Uterus (tissue), 2 donors: ENCODE results near the gene EPC1.

Experiments
- CTCF ChIP-seq, 4 experiments: fragments of 200-600 bp in 2 of 4; fragments of 450-650 bp in 2 of 4; sonication (generic) in 2 of 4; IDR thresholded peaks; one replicate each; pipeline ENCODE4 v1.5.1; 2016 to 2019; ENCODE audit warnings: antibody characterized with exemption in 4 of 4, mild to moderate bottlenecking in 2 of 4, moderate library complexity in 1 of 4
- POLR2A ChIP-seq, 2 donors: fragments of 450-650 bp; IDR thresholded peaks; one replicate each; pipeline ENCODE4 v1.6.1; 2016; ENCODE audit warnings: antibody characterized with exemption in 2 of 2, mild to moderate bottlenecking in 1 of 2, moderate library complexity in 1 of 2

GRCh38 chr10:32326680-32327363, 20.1 kb downstream of the EPC1 start:
- no peak for TF ChIP-seq CTCF (IDR thresholded peaks at IDR 0.05)
- no peak for TF ChIP-seq POLR2A (IDR thresholded peaks at IDR 0.05)
